GM12872 (cell line): ENCODE results near the gene NACC2.

Experiments
- CTCF ChIP-seq: IDR thresholded peaks from 3 replicates; pipeline ENCODE4 v1.5.1; 2011; ENCODE audit warnings: low read depth, mild to moderate bottlenecking, low read length, moderate library complexity; ENCODE audit not compliant: insufficient read depth

The NACC2 gene

GRCh38 chr9:136081826-136082495, 13.1 kb downstream of the NACC2 start:
- TF ChIP-seq CTCF: no peak

GRCh38 chr9:136081113-136081825, 13.8 kb downstream of the NACC2 start:
- TF ChIP-seq CTCF: no peak

GRCh38 chr9:136080716-136081112, 14.4 kb downstream of the NACC2 start:
- no peak for TF ChIP-seq CTCF

GRCh38 chr9:136079916-136080246, 15.2 kb downstream of the NACC2 start:
- no peak for TF ChIP-seq CTCF

GRCh38 chr9:136079211-136079915, 15.7 kb downstream of the NACC2 start:
- TF ChIP-seq CTCF: no peak

- no peak for TF ChIP-seq CTCF
Observed at GRCh38 chr9:136078498-136079011, 16.5 kb downstream of the NACC2 start.

- no peak for TF ChIP-seq CTCF
Observed at GRCh38 chr9:136078024-136078423, 17.1 kb downstream of the NACC2 start.
